Measurements from ENCODE around the gene NDUFS5. TPM values are rescaled to one million over a fixed set of nuclear protein-coding genes. Genes with fewer than 3 reads are reported as not detected.

Gene NDUFS5
- total RNA-seq, 4 donors from 2014 or later: 434 to 501 (median 487) TPM

DNA sequence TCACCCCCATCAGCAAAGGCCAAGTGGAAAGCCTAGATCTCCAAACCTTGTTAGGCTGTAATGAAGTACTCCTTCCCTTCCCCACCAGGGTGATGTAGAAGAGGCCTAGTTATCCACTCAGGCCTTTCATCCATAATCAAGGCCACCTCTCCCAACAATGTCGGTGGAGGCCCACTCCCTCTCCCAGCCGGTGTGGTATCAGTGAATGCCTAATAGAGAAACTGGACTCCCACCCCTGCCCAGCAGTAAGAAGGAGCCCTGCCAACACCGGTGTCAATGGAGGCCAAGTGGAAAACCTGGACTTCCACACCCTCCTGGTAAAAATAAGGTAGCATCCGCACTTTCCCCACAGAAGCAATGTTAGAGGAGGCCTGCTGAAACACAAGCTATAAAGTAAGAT, 23.9 kb downstream of the NDUFS5 start:
- TF ChIP-seq, protein P1, sequence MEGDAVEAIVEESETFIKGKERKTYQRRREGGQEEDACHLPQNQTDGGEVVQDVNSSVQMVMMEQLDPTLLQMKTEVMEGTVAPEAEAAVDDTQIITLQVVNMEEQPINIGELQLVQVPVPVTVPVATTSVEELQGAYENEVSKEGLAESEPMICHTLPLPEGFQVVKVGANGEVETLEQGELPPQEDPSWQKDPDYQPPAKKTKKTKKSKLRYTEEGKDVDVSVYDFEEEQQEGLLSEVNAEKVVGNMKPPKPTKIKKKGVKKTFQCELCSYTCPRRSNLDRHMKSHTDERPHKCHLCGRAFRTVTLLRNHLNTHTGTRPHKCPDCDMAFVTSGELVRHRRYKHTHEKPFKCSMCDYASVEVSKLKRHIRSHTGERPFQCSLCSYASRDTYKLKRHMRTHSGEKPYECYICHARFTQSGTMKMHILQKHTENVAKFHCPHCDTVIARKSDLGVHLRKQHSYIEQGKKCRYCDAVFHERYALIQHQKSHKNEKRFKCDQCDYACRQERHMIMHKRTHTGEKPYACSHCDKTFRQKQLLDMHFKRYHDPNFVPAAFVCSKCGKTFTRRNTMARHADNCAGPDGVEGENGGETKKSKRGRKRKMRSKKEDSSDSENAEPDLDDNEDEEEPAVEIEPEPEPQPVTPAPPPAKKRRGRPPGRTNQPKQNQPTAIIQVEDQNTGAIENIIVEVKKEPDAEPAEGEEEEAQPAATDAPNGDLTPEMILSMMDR (IDR thresholded peaks at IDR 0.05; ENCODE audit: low read depth): no peak

DNA sequence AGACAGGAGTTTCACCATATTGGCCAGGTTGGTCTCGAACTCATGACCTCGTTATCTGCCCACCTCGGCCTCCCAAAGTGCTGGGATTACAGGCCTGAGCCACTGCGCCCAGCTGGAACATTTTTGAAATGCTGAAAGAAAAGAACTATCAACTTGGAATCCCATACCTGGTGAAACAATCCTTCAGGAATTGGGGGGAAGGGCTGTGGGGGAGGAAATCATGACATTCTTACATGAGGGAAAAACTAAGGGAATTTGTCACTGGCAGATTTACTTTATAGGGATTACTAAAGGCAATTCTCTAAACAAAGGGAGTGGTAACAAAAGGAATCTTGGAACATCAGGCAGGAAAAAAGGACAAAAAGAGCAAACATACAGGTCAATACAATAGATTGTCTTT, 25.8 kb downstream of the NDUFS5 start:
- TF ChIP-seq, protein P1 (IDR thresholded peaks at IDR 0.05; ENCODE audit: low read depth): no peak

DNA sequence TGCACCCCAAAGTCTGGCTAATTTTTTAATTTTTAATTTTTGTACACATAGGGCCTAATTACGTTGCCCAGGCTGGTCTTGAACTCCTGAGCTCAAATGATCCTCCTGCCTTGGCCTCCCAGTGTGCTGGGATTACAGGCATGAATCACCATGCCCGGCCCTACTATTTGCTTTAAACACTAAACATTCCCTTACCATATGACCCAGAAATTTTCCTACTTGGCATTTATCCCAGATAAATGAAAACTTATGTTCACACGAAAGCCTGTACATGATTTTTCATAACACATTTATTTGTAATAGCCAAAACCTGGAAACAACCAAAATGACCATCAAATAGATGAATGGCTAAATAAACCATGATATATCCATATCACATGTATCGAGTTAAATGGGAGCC, 35.8 kb downstream of the NDUFS5 start:
- TF ChIP-seq, protein P1 (IDR thresholded peaks at IDR 0.05; ENCODE audit: low read depth): no peak

DNA sequence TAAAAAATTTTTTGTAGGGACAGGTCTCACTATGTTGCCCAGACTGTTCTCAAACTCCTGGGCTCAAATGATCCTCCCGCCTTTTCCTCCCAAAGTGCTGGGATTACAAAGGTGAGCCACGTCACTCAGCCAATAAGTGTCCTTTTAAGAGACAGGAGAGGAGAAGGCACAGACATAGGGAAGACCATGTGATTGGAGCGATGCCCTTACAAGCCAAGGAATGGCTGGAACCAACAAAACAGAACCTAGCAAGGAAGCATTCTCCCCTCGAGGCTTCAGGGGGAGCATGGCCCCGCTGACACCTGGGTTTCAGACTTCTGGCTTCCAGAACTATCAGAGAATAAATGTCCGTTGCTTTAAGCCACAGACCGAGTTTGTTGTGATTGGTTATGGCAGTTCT, 37.0 kb downstream of the NDUFS5 start:
- TF ChIP-seq, protein P1 (IDR thresholded peaks at IDR 0.05; ENCODE audit: low read depth): no peak

DNA sequence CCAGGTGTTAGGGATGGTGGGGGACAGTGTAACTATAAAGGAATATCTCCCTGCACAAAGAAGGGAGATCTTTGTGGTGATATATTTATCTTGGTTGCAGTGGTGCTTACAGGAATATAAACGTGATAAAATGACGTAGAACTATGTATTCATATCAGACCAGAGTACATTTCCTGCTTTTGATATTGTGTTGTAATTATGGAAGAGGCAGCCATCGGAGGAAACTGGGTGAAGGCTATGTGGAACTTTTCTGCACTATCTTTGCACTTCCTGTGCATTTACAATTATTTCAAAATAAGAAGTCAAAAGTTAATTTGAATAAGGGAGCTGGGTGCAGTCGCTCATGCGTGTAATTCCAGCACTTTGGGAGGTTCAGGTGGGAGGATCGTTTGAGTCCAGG, 37.6 kb downstream of the NDUFS5 start:
- TF ChIP-seq, protein P1 (IDR thresholded peaks at IDR 0.05; ENCODE audit: low read depth): no peak

DNA sequence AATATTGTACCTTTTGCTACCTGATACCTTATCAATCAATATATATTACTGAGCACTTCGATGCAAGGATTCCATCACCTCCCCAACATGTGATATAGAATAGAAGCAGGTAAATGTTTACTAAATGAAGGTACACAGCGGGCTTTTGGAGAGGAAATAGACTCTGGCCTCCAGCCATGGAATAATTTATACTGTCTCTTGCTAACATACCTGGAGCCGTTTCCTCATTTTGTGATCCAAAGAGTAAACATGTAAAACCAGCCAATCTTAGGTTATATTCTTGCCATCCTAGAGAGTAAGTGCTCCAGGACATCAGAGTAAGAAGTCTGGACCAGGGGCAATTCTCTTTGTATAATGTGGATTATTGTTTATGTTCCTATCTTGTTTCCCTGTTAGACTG, 39.4 kb downstream of the NDUFS5 start:
- TF ChIP-seq, protein P1 (IDR thresholded peaks at IDR 0.05; ENCODE audit: low read depth): no peak

DNA sequence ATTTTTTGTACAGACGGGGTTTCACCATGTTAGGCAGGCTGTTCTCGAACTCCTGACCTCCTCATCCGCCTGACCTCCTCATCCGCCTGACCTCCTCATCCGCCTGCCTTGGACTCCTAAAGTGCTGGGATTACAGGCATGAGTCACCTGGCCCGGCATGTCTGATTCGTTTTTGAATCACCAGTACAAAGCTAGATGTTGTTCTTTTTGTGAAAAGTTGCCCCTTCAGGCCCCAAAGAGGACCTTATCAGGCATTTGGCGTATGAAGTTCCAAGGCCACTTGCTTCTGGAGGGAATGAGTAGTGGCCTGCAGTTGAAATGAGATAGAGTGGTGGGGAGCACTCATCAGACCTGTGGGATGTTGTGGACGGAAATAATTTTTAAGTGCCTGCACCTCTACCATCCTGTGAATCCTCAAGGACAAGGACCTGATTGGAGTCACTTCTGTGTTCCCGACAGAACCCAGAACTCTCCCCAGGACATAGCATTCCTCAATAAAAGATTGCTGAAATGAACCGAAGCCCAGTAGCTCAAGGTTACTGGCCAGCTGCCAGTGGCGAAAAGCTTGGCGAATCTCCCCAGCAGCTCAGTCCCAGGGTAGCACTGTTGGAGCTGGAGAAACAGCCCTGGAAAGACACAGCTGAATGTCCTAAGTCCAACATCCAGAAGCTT, 50.1 kb downstream of the NDUFS5 start:
- TF ChIP-seq, protein P1 (IDR thresholded peaks at IDR 0.05; ENCODE audit: low read depth): no peak
